Neural cell (in vitro differentiated cells): ENCODE measurements around the gene SPI1. TPM values are rescaled to one million over a fixed set of nuclear protein-coding genes. Genes with fewer than 3 reads are reported as not detected.

Experiments
- H2AFZ ChIP-seq: fragments of 200-600, 300-800 bp; sonication (generic), shearing (Covaris generic); 2 replicates; pipeline ENCODE4 v1.6.0; 2014; ENCODE audit warnings: low read depth, mild to moderate bottlenecking, antibody characterized with exemption, low read length, moderate library complexity
- H3F3A ChIP-seq: fragments of 200-600 bp; shearing (Covaris generic); 2 replicates; pipeline ENCODE4 v1.6.1; 2016; ENCODE audit warnings: mild to moderate bottlenecking, moderate library complexity, mixed read lengths, antibody characterized with exemption, low read length; ENCODE audit not compliant: insufficient read depth, poor library complexity, severe bottlenecking
- H3K27ac ChIP-seq: fragments of 200-600, 300-800 bp; sonication (generic), shearing (Covaris generic); 2 replicates; pipeline ENCODE4 v1.5.1; 2014; ENCODE audit warnings: mild to moderate bottlenecking, low read length, moderate library complexity
- H3K27me3 ChIP-seq: fragments of 300-800, 200-600 bp; sonication (generic), shearing (Covaris generic); 2 replicates; pipeline ENCODE4 v1.6.0; 2014; ENCODE audit warnings: mild to moderate bottlenecking, low read depth, low read length, moderate library complexity; ENCODE audit not compliant: insufficient read depth
- H3K36me3 ChIP-seq: fragments of 300-800, 200-600 bp; sonication (generic), shearing (Covaris generic); 2 replicates; pipeline ENCODE4 v1.5.1; 2014; ENCODE audit warnings: mild to moderate bottlenecking, antibody characterized with exemption, low read length, moderate library complexity; ENCODE audit not compliant: insufficient read depth
- H3K4me2 ChIP-seq: fragments of 300-800, 200-600 bp; sonication (generic), shearing (Covaris generic); 2 replicates; pipeline ENCODE4 v1.6.0; 2014; ENCODE audit warnings: mild to moderate bottlenecking, low read length
- H3K4me3 ChIP-seq: fragments of 300-800, 200-600 bp; sonication (generic), shearing (Covaris generic); 2 replicates; pipeline ENCODE4 v1.5.1; 2014; ENCODE audit warnings: mild to moderate bottlenecking, low read length, moderate library complexity
- H3K79me2 ChIP-seq: fragments of 200-600 bp; shearing (Covaris generic); replicated peaks from 2 replicates; pipeline ENCODE4 v1.6.0; 2014; ENCODE audit warnings: mild to moderate bottlenecking, low read length, moderate library complexity; ENCODE audit not compliant: insufficient read depth
- H3K9ac ChIP-seq: fragments of 300-800, 200-600 bp; sonication (generic), shearing (Covaris generic); 2 replicates; pipeline ENCODE4 v1.6.1; 2016; ENCODE audit warnings: mild to moderate bottlenecking, low read length, mixed read lengths
- H3K9me2 ChIP-seq: fragments of 200-600 bp; shearing (Covaris generic); 2 replicates; pipeline ENCODE4 v1.6.1; 2016; ENCODE audit warnings: mild to moderate bottlenecking, low read length, mixed read lengths; ENCODE audit not compliant: insufficient read depth
- H3K9me3 ChIP-seq: fragments of 200-600, 300-800 bp; sonication (generic), shearing (Covaris generic); 2 replicates; pipeline ENCODE4 v1.6.1; 2016; ENCODE audit warnings: mild to moderate bottlenecking, mixed run types, low read length, moderate library complexity, mixed read lengths
- H4K20me1 ChIP-seq: fragments of 200-600 bp; shearing (Covaris generic); 2 replicates; pipeline ENCODE4 v1.6.1; 2016; ENCODE audit warnings: mild to moderate bottlenecking, mixed run types; ENCODE audit not compliant: insufficient read depth
- CTCF ChIP-seq: fragments of 450-650 bp; IDR thresholded peaks from 2 replicates; pipeline ENCODE4 v1.5.1; 2014; ENCODE audit warnings: antibody characterized with exemption, mild to moderate bottlenecking, moderate library complexity; ENCODE audit not compliant: poor library complexity, severe bottlenecking
- EP300 ChIP-seq: fragments of 450-650 bp; conservative IDR thresholded peaks from 2 replicates; pipeline ENCODE4 v1.6.1; 2014; ENCODE audit warnings: antibody characterized with exemption, mild to moderate bottlenecking, moderate library complexity; ENCODE audit not compliant: poor library complexity, severe bottlenecking
- EZH2 ChIP-seq: fragments of 200-600, 300-800 bp; shearing (Covaris generic), sonication (generic); IDR thresholded peaks from 2 replicates; pipeline ENCODE4 v1.6.1; 2014; ENCODE audit warnings: antibody characterized with exemption, low read length, borderline replicate concordance, mild to moderate bottlenecking; ENCODE audit not compliant: insufficient read depth, poor library complexity, severe bottlenecking
- MXI1 ChIP-seq: fragments of 450-650 bp; conservative IDR thresholded peaks from 2 replicates; pipeline ENCODE4 v1.6.1; 2014; ENCODE audit warnings: antibody characterized with exemption, mild to moderate bottlenecking; ENCODE audit not compliant: poor library complexity, severe bottlenecking
- POLR2AphosphoS5 ChIP-seq: IDR thresholded peaks from 2 replicates; pipeline ENCODE4 v1.6.1; 2012
- RAD21 ChIP-seq: fragments of 450-650 bp; conservative IDR thresholded peaks from 2 replicates; pipeline ENCODE4 v1.6.1; 2014; ENCODE audit warnings: antibody characterized with exemption, mild to moderate bottlenecking, moderate library complexity
- REST ChIP-seq: IDR thresholded peaks from 2 replicates; pipeline ENCODE4 v1.6.1; 2012; ENCODE audit warnings: borderline replicate concordance
- SMC3 ChIP-seq: fragments of 450-650 bp; conservative IDR thresholded peaks from 2 replicates; pipeline ENCODE4 v1.6.1; 2014; ENCODE audit warnings: antibody characterized with exemption, mild to moderate bottlenecking, moderate library complexity; ENCODE audit not compliant: poor library complexity
- TAF1 ChIP-seq: IDR thresholded peaks from 2 replicates; pipeline ENCODE4 v1.6.1; 2012; ENCODE audit warnings: low read depth
- polyA plus RNA-seq: library from polyadenylated mRNA; depleted of rRNA; stranded (reverse); fragments of >200 nt; gene quantifications from 2 replicates; pipeline ENCODE4 v1.2.3, GENCODE V29; 2014

SPI1 gene
- polyA plus RNA-seq, 1 donor from 2014 or later = not detected

- TF ChIP-seq RAD21 = no peak
- no peak for TF ChIP-seq EZH2
- TF ChIP-seq REST = no peak
- TF ChIP-seq SMC3 = no peak
- TF ChIP-seq MXI1 = no peak
- TF ChIP-seq CTCF = no peak
- no peak for TF ChIP-seq EP300
- no peak for TF ChIP-seq TAF1
- TF ChIP-seq POLR2AphosphoS5 = no peak
- Histone ChIP-seq H2AFZ (no peak overlapping the region), H3K4me3 (peak overlapping the region; percentile 91), H3K9ac (no peak overlapping the region), H3F3A (no peaks in the 10 kb centered on the region), H4K20me1 (no peaks in the 10 kb centered on the region), H3K27ac (no peak overlapping the region), H3K9me2 (no peaks in the 10 kb centered on the region), H3K36me3 (no peaks in the 10 kb centered on the region), H3K27me3 (no peaks in the 10 kb centered on the region), H3K9me3 (no peaks in the 10 kb centered on the region), H3K4me2 (no peak overlapping the region), H3K79me2 (peaks cover 7% of the 10 kb centered on the region)
These were observed 32.3 kb upstream of the SPI1 start for GRCh38 chr11:47410370-47411264.

GRCh38 chr11:47409440-47410369, 31.4 kb upstream of the SPI1 start:
- H2AFZ ChIP-seq = no peak overlapping the region
- H3K36me3 ChIP-seq = no peaks in the 10 kb centered on the region
- H3K9me3 ChIP-seq = no peaks in the 10 kb centered on the region
- TF ChIP-seq MXI1 (no peak), EP300 (no peak), RAD21 (no peak), EZH2 (no peak), REST (no peak), SMC3 (no peak), TAF1 (no peak), CTCF (no peak), POLR2AphosphoS5 (no peak)
- peaks cover 7% of the 10 kb centered on the region for H3K79me2 ChIP-seq
- no peaks in the 10 kb centered on the region for H3K9me2 ChIP-seq
- no peaks in the 10 kb centered on the region for H3K27me3 ChIP-seq
- peak overlapping the region; percentile 91 for H3K4me3 ChIP-seq
- no peaks in the 10 kb centered on the region for H4K20me1 ChIP-seq
- peak overlapping the region; percentile 100 for H3K4me2 ChIP-seq
- no peaks in the 10 kb centered on the region for H3F3A ChIP-seq
- H3K27ac ChIP-seq = no peak overlapping the region
- H3K9ac ChIP-seq = peak overlapping the region; percentile 93
